ENCODE data around the gene CHD2.

DNA sequence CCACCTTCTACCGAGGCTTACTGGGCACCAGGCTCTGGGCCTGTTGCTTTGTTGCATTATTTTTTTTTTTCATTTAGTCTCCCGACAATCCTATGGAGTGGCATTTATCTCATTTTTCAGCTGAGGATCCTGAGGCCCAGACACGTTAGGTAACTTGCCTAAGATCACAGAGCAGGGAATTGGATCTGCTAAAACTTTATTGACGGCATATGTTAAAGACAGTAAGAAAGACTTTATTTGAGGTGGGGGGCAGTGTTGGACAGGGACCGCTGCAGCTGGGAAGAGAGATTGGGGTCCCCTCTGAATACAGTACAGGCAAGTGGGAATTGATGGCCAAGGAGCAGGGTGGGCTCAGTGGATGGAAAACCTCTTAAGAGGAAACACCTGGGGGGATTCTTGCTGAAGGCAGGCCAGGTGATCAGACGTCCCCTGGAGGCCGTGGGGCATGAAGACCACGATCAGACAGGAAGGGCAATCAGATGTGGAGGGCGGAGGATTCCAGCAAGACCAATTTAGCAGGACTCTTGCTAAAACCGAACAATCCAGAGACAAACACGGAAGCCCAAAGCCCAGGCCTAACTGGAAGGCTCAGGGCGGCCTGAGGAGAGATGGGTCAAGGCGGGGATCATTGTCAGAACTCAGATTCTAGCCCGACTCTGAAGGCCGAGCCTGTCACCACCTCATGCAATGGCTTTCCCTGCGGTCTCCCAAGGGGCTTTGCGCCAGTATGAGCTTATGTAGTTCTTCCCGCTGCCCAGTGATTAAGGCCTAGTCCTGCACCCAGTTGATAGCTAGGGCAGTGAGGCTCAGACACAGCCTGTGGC is 135.2 kb downstream of the CHD2 start:
- TF ChIP-seq, protein P1, sequence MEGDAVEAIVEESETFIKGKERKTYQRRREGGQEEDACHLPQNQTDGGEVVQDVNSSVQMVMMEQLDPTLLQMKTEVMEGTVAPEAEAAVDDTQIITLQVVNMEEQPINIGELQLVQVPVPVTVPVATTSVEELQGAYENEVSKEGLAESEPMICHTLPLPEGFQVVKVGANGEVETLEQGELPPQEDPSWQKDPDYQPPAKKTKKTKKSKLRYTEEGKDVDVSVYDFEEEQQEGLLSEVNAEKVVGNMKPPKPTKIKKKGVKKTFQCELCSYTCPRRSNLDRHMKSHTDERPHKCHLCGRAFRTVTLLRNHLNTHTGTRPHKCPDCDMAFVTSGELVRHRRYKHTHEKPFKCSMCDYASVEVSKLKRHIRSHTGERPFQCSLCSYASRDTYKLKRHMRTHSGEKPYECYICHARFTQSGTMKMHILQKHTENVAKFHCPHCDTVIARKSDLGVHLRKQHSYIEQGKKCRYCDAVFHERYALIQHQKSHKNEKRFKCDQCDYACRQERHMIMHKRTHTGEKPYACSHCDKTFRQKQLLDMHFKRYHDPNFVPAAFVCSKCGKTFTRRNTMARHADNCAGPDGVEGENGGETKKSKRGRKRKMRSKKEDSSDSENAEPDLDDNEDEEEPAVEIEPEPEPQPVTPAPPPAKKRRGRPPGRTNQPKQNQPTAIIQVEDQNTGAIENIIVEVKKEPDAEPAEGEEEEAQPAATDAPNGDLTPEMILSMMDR (IDR thresholded peaks at IDR 0.05 in 4 of 5, conservative IDR thresholded peaks at IDR 0.05 in 1 of 5): no peak
- no peak for TF ChIP-seq POLR2A (IDR thresholded peaks at IDR 0.05)
